Tibial nerve (tissue), 4 donors: ENCODE data around the gene GTF2E1.

Source experiments
- CTCF ChIP-seq, 5 experiments: fragments of 200-600 bp in 3 of 5; fragments of 450-650 bp in 2 of 5; sonication (generic) in 3 of 5; IDR thresholded peaks; one replicate each; pipeline ENCODE4 v1.5.1; 2016 to 2019; ENCODE audit warnings: antibody characterized with exemption in 5 of 5, mild to moderate bottlenecking in 3 of 5, moderate library complexity in 2 of 5
- EP300 ChIP-seq, 2 donors: sonication (generic); formaldehyde crosslinking; IDR thresholded peaks; one replicate each; pipeline ENCODE4 v1.6.1; 2017; ENCODE audit warnings: antibody characterized with exemption in 2 of 2, mild to moderate bottlenecking in 1 of 2

GRCh38 chr3:120743556-120744195 is 1.1 kb downstream of the GTF2E1 start:
- TF ChIP-seq EP300 (IDR thresholded peaks at IDR 0.05) = no peak
- TF ChIP-seq CTCF (IDR thresholded peaks at IDR 0.05) = no peak
